HG03521 (cell line): Measurements from ENCODE around the gene MTIF3.
A peak's percentile ranks its signal among the peaks of the same experiment; 100 is the strongest.

ENCODE experiments used
- ATAC-seq: cut with Tn5 transposase; IDR thresholded peaks from one replicate; pipeline ENCODE4 v1.9.1; 2021; ENCODE audit warnings: mild to moderate bottlenecking, moderate library complexity; ENCODE audit not compliant: unreplicated experiment

The MTIF3 gene, protein sequence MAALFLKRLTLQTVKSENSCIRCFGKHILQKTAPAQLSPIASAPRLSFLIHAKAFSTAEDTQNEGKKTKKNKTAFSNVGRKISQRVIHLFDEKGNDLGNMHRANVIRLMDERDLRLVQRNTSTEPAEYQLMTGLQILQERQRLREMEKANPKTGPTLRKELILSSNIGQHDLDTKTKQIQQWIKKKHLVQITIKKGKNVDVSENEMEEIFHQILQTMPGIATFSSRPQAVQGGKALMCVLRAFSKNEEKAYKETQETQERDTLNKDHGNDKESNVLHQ

DNA sequence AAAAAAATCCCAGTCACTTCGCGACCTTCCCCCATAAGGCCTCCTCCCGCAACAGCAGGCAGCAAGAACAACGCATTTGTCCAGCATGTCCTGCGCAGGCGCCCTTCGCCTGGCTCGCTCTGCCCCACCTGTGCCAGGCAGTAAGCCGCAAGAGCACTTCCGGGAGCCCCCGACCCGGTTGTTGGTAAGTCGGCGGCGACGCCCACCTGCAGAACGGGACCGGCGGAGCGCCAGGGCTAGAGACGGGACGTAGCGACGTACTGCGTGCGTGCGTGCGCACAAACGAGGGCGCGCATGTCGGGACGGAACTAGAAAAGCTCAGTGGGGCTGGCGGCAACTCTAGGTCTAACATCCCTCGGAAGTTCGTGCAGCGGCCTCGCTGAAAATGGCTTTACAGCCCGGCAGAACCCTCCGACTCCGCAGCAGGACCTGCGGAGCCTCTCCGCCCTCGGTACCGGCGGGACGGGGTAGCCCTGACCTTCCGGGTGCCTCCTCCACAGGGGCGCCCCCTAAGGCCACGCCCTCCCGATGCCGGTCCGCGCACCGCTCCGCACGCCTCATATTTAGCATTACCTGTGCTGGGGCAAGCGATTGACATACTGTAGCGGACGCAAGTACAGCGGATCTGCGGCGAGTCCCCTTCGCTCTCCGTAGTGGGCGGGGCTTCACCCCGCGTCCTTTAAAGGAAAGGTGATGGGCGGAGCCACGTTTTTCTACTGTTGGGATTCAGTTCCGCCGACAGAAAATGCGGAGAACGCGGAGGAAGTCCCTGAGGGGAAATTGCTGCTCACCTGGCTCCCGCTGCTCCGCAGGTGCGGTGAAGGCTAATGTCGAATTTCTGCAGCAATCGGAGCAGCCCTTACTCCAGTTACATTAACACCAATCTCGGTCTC lies at the start of gene MTIF3:
Gene MTIF3, minus strand, starts transcription at position 629 of the 893 bp plus-strand sequence. CDS start 10,116 bp downstream, outside the sequence.
- ATAC-seq = peak; percentile 83

DNA sequence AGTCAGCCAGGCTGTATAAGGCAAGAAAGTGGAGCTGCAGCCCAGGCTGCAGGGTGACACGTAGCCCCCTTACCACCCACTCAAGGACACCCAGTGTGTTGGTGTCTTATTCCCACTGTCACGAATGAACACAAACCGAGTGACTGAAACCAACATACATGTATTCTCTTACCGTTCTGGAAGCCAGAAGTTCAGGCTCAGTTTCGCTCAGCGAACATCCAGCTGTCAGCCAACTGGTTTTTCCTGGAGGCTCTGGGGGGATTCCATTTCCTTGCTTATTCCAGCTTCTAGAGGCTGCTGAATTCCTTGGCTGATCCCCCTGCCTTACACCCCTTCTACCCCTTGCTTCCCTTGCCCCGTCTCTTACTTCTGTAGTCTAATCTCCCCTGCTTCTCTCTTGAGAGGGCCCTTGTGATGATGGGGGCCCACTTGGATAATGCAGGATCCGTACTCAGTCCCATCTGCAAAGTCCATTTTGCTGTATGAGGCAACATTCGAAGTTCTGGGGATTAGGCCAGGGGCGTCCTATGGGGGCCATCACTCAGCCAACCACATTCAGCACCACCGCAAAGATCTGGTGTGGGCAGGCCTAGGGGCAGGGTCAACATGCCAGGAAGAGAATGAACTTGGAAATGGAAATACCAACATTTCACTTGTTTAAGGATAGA lies 47.3 kb upstream of the MTIF3 start:
- no peak for ATAC-seq

DNA sequence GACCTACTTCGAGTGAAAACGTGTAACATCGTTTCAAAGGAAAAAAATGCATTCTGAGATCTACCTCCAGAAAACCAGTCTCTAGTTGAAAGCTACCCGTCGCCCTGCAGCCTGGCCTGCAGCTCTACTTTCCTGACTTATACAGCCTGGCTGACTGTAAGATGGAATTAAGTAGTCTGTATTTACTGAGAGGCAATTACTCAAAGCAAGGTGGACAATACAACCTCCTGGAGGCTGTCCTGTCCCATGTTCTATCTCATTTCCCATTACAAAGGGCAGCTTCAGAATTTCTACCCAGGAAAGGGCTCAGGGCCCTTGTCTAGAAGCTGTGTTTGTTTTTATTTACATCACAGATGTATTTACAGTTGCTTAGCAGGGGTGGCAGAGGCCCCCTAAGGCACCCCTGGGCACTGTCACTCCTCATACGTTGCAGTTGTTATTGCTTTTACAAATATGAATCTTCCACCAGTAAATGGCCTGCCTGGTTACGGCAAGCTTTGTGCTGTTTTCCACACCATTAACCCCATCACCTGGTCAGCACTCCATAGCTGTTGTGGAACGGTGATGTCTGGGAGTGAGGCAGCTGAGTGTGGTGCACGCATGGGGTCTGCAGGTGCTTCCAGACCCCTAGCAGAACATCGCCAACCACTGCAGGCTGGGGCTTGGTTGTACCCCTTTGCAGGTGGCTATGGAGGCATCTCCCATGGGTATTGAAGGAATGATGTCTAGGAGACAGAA lies 46.3 kb upstream of the MTIF3 start:
- no peak for ATAC-seq

DNA sequence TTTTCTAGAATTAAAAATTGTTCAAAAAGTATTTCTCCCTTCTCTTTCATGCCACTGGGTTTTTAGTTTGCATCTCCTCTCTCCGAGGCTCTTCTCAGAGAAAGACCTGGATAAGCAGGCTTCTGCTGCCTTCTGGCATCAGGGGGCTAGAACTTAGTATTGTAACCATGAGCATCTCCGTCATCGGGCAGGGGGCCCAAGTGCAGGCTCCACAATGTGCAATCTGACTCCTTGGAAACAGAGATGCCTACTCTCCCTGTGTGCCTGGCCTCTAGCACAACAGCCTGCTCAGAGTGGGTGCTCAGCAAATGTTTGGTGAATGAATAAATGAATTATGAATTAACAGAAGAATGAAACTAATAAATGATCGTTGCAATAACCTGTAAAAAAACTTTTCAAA lies 45.6 kb upstream of the MTIF3 start:
- no peak for ATAC-seq

DNA sequence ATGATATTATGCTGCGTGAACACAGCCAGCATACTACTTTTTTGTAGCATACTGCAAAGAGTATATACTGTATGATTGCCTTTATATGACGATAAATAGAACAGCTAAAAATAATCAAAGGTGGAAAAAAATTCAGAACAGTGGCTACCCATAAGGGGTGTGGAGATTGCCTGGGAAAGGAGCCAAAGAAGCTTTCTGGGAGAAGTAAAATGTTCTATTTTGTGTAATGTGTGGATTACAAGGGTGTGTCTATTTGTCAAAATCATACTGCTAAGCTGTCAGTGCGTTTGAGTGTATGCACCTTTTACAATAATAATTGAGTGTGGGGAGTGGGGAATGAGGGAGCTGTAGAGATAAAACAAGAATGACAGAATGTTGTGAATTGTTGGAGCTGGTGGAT lies 45.2 kb upstream of the MTIF3 start:
- no peak for ATAC-seq

DNA sequence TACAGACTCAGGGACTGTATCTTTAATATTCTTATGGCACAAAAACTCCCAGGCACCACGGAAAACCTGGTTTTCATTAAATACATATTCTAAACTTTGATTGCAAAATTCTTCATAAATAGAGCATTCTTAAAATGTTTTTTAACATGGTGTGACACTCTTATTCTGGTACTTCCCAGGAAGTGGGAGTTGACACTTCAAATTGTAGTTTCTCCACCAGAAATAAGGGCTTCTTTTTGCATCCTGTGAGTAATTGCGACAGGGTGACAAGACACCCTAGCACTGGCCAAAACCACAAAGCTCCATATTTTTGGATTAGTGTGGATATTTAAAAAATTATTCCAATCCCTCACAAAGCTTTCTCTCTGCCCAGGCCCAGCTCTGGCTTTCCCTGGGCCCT lies 43.6 kb upstream of the MTIF3 start:
- ATAC-seq = no peak

DNA sequence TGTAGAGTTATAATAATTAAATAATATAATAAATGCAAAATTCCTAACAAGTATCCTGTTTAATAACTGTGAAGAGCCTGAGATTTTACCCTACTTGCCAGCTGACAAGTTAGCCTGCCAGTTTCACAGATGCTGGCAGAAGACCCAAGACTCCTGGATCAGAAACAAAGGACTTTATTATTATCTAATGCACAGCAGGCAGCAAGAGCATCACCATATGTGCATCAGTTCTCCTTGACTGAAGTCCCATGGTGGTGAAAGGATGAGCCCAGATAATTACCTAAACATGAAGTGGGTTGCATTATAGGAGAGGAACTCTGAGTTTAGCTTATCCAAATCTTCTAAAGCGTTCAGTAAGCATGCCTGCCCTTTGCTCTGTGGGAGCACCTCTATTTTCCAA lies 39.1 kb upstream of the MTIF3 start:
- ATAC-seq = no peak

DNA sequence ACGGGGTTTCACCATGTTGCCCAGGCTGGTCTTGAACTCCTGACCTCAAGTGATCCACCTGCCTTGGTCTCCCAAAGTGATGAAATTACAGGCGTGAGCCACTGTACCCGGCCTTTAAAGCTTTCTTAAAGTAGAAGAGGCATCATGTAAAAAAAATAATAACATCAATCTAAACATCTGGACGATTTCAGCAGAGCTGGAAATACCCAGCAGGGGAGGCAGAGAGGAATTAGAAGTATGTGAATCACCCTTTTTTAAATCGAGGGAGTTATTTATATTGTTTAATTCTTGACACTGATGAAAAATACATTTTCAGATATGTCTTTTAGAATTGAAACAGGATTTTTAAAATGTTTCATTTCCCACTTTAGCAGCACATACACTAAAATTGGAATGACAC lies 37.4 kb upstream of the MTIF3 start:
- ATAC-seq = no peak

DNA sequence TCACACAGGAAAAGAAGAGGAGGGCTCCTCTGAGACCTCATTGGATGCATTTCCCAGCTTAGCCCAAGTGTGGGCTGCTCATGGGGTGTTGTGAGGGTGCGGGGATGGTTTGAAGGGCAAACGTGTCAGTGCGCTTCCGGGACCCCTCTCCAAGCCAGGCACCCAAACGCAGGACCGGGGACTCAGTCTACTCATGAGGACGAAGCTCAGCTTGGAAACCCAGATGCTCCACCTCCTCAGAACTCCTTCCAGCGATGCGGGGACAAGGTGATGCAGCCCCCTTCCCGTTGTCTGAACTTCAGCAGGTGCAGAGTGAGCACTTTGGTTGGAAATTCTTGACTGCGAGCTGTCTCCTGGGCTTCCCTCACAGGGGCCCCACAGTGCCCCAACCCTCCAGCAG lies 33.1 kb upstream of the MTIF3 start:
- peak; percentile 12 for ATAC-seq

DNA sequence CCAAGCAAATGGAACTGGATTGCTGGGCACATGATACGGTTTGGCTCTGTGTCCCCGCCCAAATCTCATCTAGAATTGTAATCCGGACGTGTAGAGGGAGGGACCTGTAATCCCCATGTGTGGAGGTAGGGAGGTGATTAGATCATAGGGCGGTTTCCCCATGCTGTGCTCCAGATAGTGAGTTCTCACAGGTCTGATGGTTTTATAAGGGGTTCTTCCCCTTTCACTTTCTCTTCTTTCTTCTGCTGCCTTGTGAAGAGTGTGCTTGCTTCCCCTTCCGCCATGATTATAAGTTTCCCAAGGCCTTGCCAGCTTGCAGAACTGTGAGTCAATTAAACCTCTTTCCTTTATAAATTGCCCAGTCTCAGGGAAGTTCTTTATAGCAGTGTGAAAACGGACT lies 32.6 kb upstream of the MTIF3 start:
- ATAC-seq = peak; percentile 84

DNA sequence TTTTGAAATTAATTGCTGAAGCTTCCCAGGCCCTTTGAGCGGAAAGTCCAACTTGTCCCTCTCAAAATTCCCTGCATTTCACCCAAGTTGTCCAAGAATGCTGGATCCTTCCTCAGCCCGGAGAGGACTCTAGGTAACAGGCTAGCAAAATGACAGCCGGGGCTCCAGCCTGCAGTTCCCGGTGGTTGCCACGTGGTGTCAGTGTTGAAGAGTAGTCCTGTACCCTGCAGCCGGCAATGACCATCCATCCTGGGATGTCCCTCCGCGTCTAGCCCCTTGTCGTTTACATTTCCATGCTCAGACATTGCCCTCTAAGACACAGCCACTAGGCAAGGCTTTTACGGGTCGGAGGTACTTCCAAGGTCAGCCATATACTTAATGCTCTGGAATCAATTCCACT lies 31.4 kb upstream of the MTIF3 start:
- no peak for ATAC-seq

DNA sequence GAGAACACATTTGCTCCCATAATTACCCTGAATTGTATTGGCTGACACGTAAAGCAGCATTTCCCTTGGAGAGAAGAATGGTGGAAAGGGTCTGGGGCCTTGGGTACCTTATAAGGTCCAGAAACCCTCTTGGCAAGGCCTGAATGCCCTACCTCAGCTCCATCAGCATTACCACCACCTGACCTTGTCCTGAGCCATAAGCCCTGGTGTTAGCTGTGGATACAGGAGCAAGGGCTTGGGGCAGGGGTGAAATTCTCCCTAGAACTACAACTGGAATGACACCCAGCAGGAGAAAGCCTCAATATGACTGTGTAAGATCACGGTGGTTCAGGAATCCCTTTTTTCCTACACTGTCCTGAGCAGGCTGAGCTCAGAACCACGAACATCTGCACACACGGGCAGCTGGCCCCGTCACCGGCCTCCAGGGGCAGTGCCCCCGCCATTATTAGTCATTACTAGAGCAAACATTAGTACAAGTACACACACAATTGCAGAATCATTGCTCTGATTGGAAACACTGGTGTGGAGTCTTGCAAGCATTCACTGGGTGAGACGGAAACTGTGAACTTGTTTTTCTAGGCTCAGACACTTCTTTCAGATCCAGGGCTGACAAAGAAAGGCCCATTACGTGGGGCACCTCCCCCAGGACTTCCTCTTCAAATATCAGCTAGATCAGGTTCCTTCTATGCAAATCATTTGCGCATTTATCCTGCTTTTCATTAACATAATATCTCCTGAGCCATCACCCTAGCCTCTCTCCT lies 26.8 kb upstream of the MTIF3 start:
- ATAC-seq = peak; percentile 60

DNA sequence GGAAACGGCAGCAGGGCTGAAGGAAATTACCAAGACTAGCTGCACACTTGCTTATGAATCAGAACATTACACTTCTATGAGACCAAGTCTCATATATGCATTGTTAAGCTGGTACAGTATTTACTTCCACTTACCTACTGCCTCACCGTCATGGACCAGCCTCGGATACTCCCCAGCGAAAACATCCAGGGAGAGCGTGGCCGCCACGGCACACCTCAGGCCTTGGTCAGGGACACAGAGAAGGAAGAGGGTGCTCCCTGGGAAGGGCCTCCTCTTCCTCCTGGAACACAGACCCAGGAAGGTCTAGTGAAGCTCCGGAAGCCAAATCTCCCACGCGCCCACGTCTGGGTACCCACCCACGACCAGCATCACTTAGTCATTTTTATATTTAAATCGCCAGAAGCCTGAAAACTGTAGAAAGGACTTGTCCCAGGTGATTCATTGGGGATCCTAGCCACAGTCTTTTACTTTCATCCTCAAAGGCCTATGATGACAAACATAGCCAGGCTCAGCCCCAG lies 24.4 kb upstream of the MTIF3 start:
- ATAC-seq = no peak

DNA sequence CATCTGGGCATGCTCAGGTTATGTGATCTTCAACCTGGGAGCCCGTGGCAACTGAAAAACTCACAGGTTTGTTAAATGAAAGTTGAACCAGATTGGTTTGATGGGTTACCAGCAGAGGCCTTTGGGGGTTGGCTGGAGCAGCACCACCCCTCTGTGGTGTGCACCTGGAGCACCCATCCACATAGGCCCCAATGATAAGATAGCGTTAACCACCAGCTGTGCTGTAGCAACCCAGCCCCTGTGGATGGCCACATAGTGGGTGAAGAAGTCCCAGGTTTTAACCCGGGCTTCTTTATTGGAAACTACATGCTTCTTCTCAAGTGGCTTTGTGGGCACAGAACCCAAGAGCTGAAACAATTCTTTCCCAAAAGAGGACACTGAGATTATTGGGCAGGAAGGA lies 22.6 kb upstream of the MTIF3 start:
- no peak for ATAC-seq

DNA sequence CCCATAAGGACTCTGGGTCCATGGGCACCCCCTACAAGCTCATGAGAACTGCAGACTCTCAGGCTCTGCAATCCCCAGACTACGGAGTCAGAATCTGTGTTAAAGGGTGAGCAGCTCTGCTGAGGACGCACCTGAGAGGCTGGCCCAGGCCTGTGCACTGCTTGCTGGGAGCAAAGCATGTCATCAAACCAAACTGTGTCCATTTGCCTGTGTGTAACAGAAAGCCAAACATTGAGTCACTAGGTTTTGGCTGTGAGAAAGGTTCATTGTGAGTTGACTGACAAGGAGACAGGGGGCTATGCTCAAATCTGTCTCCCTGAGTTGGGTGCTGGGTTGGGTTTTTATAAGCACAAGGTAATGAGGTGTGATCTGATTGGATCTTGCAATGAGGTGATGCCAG lies 22.1 kb upstream of the MTIF3 start:
- ATAC-seq = no peak

DNA sequence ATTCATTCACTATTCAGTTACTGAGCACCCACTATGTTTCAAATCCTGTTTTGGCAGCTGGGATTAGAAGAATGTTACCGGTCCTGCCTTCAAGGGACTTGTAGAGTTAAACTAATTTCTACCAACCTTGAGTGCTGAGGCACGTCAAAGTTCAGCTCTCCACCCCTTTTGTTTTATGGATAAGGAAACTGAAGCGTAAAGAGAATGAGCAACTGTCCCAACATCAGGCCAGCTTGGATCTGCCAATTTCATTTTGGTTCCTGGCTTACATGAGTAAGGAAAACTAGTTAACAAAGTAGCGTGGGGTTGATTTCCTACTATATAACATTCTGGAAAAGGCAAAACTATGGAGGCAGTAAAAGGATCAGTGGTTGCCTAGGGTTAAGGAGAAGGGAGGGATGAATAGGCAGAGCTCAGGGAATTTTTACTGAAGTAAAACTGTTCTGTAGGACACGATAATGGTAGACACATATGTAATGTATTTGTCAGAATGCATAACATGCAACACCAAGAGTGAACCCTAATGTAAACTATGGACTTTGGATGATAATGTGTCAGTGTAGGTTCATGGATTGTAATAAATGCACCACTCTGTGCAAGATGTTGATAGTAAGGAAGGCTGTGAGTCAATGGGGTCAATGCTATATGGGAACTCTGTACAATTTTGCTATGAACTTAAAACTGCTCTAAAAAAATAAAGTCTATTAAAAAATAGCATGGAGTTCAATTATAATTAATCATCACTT lies 19.9 kb upstream of the MTIF3 start:
- ATAC-seq = no peak

DNA sequence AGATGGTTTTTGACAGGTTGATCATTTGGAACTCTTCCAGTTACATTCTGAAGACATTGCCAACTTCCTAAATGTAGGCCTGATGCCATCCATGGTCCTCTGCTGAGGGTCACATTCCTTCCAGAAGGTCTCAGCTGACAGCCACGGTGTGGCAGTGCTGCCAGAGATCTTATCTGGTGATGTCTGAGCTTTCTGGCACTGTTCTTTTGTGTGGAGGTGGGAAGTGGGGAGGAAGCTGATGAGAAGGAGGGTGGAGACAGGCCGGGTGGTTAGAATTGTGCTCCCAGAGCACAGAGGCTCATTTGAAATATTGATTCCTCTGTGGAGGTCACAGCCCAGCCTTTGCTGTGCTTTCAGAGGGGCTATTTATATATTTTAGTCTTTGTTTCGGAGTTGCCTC lies 16.1 kb upstream of the MTIF3 start:
- no peak for ATAC-seq

DNA sequence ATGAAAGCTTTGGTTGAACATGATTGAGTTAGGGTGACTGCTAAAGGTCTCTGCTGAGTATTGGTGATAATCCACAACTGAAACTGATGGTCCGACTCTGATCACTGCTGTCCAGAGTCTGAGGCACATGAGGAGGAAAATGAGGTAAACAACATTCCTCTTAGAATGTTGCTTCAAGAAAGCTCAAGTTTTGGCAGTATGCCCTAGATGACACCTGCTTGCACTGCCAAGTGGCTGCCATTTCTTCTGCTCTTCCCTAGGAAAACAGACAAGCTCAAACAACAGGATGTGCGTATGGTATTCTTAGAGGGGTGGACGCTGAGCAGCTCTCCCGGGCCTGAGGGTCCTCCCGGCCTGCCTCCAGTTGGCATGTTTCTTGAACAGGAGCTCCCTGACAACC lies 15.2 kb upstream of the MTIF3 start:
- no peak for ATAC-seq

DNA sequence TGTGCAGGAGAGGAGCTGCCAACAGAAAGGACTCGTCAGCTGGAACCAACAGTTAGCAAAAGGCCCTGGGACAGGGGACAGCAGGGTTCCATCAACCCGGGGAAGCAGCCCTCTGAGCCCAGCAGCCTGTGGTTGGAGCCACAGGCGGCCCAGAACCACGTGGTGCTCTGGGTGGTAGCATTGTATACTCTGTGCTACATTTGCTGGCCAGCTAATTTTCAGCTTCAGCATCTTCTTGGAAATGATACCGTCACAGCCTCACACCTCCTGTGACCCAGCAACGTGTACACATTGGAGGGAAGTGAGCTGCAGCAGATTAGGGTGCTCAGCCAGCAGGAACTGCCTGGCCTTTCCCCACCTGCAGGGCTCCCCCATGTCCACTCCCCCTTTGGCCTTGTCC lies 13.1 kb upstream of the MTIF3 start:
- ATAC-seq = no peak
